UCSD-AML1 (cell line): ENCODE data around the gene LHX1.

Source experiments
- DNase-seq: peaks from one replicate; lab custom pipeline; 2025; ENCODE audit not compliant: unreplicated experiment; lab: John Stamatoyannopoulos, UW

The LHX1 gene

DNA sequence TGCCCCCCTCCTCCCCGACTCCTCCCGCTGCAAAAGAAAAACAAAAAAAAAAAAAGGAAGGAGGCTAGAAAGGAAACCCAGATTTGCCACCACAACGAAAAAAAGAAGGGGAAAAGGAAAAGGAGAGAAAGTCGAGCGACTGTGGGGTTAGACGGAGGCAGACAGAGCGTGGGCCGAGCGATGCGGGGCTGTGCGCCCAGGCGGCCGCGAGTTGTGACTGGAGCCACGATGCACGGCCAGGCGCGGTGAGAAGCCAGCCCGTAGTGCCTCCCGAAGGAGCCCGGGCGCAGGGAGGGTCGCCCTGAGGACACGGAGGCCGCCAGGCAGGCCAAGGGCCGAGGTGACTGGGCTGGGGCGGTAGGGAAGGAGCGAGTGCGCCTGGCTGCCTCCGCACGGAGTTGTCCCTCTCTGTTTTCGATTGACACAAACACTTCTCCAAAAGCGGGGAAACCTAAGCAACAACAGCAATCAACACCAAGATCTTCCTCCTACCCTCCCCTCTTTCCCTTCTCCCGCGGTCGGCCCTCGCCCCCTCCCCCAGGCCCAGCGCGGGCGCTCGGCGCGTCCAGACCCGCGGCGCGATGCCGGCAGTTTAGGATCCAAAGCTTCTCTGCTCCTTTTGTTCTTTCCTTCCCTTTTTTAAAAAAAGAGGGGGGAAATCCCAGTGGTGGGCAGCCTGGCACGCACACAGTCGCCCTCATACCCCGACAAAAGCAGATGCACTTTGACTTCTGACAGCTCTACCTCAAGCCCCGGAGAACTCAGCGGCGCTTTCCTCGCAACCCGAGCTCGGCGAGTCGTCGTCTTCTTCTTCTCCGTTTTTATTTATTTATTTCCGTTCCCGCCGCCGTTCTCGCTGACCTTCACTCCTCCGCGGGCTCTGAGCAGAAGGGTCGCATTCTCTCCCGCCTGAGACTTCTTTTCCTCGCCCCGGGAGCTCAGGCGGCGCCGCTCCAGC lies at the start of gene LHX1:
Gene LHX1 (plus strand): TSS at position 475 of the 958 bp plus-strand sequence. CDS start 723 bp downstream, outside the sequence.
- no peak for DNase-seq

DNA sequence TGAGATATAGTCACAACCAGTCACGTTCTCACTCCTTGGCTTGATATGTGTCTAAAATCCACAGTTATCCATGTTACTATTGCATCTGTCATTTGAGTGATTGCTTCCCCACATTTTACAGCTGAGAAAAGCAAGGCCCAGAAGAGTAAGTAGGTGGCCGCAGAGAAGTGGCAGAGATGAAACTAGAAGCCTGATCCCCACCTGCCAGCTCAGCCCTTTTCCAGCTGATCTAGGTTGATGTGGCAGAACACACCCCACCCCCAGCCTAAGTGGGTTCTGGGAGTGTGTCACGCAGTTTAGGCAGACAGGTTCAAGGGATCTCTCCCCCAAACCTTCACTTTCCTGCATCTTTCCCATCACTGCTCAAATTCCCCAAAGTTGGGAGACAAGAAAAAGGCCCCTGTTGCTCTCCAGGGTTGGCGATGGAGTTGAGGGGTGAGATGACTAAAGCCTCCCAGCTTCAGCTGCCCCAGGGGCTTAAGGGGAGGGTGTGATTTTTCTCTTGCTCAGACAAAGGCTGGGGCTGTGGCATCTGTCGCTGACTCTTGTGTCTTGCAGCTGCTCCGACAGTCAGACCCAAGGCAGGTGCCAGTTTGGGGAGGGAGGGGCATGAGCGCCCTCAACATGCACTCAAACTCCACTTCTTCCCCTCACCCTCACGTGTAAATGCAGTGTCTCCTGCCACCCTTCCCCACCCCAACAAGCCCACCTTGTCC lies 48.9 kb upstream of the LHX1 start:
- no peak for DNase-seq

DNA sequence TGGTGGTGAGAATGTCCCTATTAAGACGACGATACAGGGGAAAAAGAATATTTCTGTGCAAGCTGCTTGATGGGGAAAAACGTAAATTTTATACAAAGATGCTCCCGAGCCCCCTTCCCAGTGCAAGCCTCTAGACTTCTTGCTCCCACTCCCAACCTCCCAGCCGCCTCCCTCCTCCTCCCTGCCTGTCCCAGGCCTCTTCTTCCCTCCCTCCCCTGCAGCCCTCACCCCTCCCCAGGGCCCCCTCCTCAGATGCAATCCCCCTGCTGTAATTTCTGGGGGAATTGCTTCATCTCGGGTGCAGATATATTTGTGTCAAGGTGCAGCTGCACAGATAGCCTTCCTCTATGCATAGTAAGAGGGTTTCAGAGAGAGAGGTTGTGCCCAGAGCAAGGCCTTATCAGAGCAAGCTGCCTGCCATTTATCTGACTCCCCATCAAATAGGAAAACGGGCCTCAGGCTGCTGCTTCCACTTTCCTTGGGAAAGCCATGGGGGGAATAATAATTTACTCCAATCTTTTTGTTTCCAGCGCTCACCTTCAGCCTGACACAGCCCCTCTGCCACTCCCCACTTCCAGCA lies 47.4 kb upstream of the LHX1 start:
- no peak for DNase-seq

DNA sequence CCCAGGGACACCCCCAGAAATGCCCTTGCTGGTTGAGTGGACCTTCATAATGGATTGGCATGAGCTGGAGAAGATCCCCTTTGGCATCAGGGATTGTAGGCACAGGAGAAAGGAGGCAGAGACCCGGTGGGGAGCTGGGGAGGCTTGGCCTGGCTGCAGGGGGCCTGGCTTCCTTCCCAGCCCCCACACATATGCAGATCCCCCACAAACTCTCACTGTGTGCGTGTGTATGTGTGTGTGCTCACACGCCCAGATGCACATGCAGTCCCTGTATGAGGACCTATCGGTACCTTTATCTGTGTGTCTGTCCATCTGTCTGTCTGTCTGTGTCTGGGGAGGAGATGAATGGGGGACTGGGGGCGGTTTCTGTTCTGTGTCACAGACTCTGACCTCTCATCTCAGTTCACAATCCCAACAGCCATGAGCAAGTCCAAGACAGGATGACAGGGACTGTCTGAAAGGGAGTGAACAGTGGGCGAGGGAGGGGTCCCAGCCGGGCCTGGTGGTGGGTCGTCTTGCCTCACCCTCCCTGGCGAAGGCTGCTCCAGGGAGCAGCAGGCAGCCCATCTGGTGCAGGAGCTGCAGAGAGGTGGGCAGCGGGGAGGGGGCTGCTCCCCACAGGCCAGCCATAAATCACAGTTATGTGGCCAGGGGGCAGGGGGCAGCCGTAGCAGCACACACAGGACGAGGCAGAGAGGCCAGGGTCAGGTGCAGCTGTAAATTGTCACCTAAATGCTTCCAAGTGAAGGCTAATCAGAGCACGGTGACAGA lies 46.7 kb upstream of the LHX1 start:
- no peak for DNase-seq

DNA sequence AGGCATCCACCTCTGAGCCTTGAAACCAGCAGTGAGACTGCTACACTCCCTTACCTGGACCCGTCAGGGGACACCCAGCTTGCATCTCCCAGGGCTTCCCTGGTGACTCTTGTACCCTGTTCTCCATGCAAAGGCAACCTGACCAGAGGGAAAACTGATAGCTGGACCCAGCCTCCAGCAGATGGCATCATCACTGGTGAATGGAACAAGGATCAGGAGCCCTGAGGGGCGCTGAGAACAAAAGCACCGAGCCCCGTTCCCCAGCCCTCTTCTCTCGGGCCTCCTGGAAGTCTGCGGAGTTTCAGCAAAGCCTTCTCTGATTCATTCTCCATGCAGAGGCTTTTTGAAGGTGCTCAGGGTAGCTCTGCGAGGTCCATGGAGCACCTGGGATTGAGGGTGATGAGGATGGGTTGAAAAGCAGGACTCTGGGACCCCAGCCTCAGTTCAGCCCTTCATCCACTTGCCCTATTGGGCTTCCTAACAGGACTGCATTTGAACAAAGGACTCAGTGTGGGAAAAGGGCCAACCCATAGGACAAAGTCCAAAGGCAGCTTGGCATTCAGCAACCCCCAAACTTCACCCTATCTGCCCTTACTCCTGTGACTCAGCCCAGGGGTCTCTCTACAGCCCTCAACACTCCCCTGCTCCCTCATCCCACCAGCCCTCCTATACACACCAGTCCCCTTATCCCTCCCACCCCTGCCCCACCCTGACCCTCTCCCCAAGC lies 45.0 kb upstream of the LHX1 start:
- DNase-seq: no peak

DNA sequence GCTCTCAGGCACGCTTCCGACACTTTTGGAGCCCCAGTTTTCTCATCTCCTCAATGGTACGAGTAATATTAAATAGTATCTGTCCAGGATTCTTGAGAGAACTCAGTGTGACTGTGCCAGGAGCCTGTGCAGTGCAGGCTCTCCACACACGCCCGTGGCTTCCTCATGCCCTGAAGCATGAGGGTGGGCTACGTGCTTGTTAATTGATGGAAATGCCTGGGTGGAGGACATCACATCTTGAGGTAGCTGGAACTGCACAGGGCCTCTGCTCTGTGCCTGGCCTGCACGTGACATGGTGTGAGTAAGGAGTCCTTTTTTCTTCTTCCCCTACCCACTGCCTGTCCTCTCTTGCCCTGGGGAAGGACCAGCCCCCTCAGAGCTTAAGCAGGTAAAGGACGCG lies 43.1 kb upstream of the LHX1 start:
- DNase-seq: no peak

DNA sequence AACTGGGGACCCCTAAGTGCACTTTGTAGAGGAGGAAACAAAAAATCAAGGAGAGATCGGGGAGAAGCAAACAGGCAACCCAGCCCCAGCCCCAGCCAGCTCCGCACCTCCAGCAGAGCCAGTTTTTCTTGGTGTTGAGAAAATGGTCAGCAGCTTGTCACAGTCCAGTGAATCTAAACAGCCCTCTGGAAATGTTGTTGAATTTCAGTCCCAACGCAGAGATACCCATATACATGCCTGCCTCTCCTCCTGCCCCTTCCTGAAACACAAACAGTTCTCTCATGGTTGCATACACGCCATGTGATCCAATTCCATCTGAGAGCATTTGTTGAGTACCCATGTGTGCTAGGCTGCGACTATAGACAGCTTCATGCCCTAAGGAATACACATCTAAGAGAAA lies 42.4 kb upstream of the LHX1 start:
- DNase-seq: no peak

DNA sequence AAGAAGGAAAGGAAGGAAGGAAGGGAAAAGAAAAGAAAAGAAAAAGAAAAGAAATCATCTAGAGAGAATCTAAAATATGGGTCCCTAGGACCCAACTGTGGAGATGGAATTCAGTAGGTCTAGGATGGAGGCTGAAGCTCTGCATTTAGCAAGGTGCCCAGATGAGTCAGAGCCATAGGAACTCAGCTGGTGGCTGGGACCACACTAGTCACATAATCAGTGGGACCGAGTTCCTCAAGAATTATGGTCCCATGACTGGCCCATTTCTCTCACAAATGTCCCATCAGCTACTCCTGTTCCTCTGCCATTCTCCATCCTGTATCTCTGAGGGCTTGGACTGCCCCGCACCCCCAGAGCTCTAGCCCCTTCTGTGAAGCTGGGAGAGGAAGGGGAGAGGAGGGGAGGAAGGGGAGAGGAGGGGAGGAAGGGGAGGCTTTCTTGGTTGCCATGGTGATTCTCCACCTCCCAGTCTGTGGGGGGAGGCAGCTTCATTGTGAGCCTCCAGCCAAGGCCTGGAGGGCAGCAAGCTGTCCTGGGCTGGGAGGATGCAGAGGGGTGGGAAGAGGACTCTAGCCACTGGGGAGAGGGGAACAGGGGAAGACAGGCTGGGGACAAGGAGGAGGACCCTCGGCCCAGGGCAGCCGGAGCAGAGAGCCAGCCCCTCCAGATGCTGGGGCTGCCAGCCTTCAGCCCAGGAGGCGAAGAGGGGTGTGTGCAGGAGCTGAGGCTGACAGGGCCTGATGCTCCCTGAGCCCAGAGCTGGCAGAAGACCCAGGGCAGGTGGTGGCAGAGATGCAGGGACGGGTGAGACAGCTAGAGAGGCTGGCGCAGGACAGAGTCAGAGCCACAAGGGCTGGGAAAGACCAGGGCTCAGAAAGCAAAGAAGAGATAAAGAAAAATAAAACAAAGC lies 37.8 kb upstream of the LHX1 start:
- no peak for DNase-seq

DNA sequence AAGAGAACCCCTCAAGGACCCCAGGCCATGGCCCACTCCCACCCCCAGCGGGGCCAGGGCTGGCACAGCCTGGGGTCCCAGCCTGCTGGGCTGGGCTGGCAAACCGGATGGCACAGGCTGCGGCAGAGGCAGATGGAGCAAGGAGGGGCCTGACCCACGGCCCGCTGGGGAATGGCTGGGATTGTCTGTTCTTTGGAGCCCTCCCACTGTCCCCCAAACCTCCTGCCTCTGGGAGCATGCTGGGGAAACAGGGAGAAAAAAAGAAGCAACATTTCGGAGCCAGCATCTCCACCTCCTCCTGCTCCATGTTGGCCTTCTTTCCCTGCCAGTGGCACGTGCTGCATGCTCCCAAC lies 37.1 kb upstream of the LHX1 start:
- DNase-seq: no peak

DNA sequence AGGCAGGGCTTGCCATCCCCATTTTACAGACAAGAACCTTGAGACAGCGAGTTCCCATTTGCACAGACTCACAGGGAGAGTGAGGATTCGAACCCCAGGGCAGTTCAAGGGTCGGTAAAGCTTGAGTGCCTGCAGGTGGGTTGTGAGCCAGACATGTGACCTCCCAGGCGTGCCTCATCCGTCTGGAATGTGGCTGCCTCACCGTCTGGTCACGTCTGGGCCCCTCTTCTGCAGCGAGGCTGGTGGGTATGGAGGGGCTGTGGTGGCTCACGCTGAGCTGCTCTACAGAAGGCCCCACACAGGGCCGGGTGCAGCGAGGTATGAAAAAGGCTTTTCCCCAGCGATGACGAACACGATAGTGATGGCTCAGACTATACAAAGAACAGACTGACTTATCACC lies 35.8 kb upstream of the LHX1 start:
- no peak for DNase-seq

DNA sequence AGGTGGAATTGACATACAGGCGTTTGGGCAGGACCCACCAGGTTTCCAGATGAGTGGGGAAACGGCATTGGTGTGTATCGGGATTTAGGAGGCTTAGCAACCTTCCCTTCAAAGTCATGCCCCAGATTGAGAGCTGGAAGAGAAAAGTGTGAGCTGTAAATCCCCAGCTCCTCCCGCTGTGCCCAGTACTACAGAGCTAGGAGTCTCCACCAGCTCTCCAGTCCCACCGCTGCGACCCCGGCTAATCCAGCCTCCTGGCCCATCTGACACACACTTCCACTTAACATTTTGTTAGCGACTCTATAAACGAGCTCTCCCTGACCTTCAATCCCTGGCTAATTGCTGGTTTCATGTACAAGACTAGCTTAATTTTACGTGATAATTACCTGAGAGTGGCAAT lies 29.9 kb upstream of the LHX1 start:
- no peak for DNase-seq

DNA sequence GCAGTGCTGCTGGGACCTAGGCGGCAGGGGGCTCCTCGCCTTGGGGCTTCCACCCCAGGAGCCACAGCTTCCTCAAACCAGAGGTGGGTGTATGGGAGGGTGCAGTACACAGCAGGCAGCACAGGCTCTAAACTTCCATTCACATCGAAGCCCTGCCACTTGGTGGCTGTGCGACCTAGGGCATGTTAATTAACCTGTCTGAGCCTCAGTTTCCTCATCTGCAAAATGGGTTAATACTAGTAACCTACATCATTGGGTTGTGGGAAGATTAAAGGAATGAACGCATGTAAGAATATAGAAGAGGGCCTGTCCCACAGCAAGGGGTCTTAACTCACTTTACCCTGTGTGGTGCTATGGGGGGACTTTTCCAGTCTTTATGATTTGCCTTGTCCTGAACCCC lies 26.8 kb upstream of the LHX1 start:
- no peak for DNase-seq

DNA sequence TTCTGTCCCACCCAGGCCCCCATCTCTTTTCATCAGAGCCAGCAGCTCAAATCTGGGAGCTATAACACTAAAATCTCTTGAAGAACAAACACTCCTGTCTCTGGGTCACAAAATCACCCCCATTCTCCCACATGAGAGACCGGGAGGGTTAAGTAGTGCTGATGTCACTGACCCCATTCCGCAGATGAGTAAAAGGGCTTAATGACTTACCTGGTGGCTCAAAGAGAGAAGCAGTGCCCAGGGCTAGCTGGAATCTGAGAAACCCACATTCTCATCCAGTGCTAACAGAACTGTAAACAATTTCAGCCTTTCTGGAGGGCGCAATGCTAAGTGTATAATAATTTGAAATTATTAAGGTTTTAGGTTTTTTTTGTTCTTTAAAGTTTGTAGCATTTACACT lies 26.3 kb upstream of the LHX1 start:
- no peak for DNase-seq

DNA sequence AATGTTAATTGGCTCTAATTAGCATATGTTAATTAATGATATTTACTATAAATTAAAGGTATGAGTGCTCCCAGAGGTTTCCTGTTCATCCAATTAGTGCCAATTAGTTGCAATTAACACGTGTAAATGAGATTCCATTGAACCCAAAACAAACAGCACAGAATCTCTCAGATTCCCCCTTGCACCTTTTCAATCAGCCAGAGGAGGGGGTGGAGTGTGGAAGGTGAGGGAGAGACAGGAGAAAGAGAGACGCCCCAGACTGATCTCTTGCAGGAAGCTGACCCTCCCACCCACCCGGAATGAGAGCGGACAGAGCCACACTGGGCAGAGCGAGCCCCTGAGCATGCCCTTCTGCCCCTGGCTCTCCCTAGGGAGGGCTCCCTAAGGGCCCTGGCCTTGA lies 24.1 kb upstream of the LHX1 start:
- DNase-seq: no peak

DNA sequence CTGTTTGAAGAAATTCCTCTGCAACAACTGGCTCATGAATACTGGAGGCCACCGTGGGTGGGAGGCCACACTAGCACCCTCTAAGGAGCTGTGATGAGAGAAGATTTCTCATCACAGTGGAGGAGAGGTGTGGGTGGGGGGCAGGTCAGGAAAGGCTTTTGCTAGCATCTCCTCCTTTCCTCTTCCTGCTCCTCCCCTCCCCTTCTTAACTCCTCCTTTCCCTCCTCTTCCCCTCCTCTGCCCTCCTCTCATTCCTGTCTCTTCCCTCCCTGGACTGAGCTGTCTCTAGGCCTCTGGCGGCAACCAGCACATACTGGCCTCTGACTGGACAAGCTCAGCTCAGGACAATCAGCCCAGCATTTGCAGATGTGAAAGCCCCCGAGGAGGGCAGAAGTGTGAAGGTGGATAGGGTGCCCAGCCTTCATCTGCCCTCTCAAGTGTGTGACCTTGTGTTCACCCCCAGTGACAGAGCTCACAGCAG lies 19.0 kb upstream of the LHX1 start:
- no peak for DNase-seq

DNA sequence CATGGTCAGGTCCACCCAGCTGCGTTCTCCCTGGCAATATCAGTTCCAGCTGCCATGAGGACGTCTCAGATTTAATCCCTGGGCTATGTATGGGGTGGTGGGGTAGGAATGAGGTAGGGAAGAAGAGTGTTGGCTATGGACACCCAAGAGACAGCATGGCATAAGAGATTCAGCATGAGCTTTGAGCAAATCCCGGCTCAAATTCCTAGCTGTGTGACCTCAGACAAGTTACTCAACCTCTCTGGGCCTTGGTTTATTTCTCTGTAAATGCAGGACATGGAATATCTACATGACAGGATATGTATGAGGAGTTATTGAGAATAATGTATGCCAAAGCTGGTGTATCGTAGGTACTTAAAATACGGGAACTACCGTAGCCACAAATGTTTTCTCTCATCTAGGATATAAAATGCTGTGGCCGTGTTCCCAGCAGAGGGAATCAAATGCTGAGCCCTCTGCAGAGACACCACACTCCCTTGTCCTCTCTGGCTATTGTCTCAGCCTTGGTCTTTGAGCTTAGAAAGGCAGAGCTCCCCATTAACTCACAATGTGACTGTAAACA lies 17.8 kb upstream of the LHX1 start:
- DNase-seq: no peak

DNA sequence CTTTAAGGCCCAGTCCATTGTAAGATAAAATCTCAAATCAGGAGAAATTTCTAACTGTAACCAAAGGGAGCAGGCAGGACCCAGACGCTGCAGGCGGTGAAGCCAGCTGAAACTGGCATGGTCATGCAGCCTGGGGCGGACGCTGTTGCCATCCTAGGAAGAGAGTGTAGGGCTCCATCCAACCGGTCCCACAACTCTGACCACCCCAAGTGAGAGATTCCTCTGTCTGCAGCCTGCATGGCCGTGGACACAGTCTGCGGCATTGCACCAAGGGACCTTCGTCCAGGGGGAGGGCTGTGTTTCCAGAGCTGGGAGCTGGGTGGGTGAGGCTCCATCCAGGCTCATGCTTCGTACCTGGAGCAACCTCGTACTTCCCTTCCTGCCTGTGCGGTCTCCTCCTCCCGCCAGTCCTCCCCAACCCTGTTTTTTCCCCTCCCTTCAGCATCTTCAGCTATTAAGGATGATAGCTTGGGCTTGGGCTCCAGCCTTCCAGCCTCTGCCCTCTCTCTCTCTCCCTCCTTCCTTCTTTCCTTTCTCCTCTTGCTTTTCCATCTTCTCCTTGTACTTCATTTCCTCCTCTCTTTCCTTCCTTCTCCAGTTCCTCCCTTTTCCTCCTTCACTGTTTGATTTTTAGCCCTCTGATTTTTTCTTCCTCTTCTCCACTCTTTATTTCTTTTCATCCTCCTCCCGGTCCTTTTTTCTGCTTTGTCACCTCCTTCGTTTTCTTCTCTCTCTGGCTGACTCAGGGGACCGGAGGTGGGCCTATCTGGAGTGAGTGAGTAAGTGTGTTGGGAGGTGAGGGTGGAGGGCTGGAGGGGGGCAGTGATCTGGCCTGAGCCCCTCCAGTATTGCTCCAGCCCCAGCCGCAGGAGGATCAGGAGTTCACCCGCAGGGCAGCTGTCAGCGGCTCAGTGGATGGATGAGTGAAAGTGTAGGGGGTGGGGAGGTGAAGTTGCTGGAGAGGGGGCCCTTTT lies 17.0 kb upstream of the LHX1 start:
- DNase-seq: no peak
